GM20431 (cell line): ENCODE measurements around the gene ZNF85.
"Not testable (repeated sequence)": the region's sequence is repeated elsewhere in the genome, so short reads cannot be mapped to it uniquely, and the experiment has no call there.

Source experiments
- in situ Hi-C: fragments of 300-500 bp; cut with MseI, MboI; formaldehyde crosslinking; loops from one replicate; pipeline ENCODE4 v1.15.0; 2020; ENCODE audit warnings: low sequenced_read_pairs; ENCODE audit not compliant: unreplicated experiment

The ZNF85 gene

GRCh38 chr19:20923077-20923871 is at the start of gene ZNF85:
TSS of gene ZNF85 (plus strand) at chr19:20923251. CDS start at chr19:20923401, 150 bp downstream.
- in situ Hi-C loops, result no loop called here

- in situ Hi-C loops, result no loop called here
Observed at GRCh38 chr19:20879501-20879900, 43.5 kb upstream of the ZNF85 start.

GRCh38 chr19:20912973-20913372 is 10.1 kb upstream of the ZNF85 start:
- in situ Hi-C loops, result no loop called here

GRCh38 chr19:20925481-20925880 is 2.4 kb downstream of the ZNF85 start:
- in situ Hi-C loops, result no loop called here

GRCh38 chr19:20926796-20927195 is 3.7 kb downstream of the ZNF85 start:
- in situ Hi-C loops, result no loop called here

- in situ Hi-C loops, result no loop called here
Observed at GRCh38 chr19:20928371-20928770, 5.3 kb downstream of the ZNF85 start.

GRCh38 chr19:20936322-20936947 is 13.4 kb downstream of the ZNF85 start:
- in situ Hi-C loops, result not testable (repeated sequence)

GRCh38 chr19:20952561-20953095 is 29.6 kb downstream of the ZNF85 start:
- in situ Hi-C loops, result not testable (repeated sequence)

- in situ Hi-C loops, result no loop called here
Observed at GRCh38 chr19:20964798-20965197, 41.7 kb downstream of the ZNF85 start.

GRCh38 chr19:20968092-20968491 is 45.0 kb downstream of the ZNF85 start:
- in situ Hi-C loops, result no loop called here

- in situ Hi-C loops, result no loop called here
Observed at GRCh38 chr19:20969498-20969897, 46.4 kb downstream of the ZNF85 start.

GRCh38 chr19:20969898-20970297 is 46.8 kb downstream of the ZNF85 start:
- in situ Hi-C loops, result no loop called here

GRCh38 chr19:20992788-20993187 is 69.7 kb downstream of the ZNF85 start:
- in situ Hi-C loops, result not testable (repeated sequence)

- in situ Hi-C loops, result no loop called here
Observed at GRCh38 chr19:20999731-21000352, 76.8 kb downstream of the ZNF85 start.
